ENCODE measurements around the gene MYCBPAP. TPM values are rescaled to one million over a fixed set of nuclear protein-coding genes. Genes with fewer than 3 reads are reported as not detected.

Gene MYCBPAP
- polyA plus RNA-seq, 2 of the 4 experiments (the other 2 are of a cell fraction), result 0.93 to 2.5 TPM

- peak overlapping the region; percentile 97 for H3K4me2 ChIP-seq
- no peaks in the 10 kb centered on the region for H3K9me3 ChIP-seq
- DNase-seq (ENCODE audit: low read depth in 1 of 2, low spot score in 1 of 2) (peak; percentile 80 to 96), FAIRE-seq (no peak), ATAC-seq (peak; percentile 71 to 85)
- peak overlapping the region; percentile 51 for H3K4me3 ChIP-seq
- POLR2A ChIA-PET, result interaction anchor here (0.7 to 2.6 kb wide), 16 partner anchors 9 to 324 kb away, joined by 3 to 24 read pairs (median 4); partner anchors contain the start of genes CACNA1G, LUC7L3 and TOB1
- peak overlapping the region; percentile 85 to 90 for H3K27ac ChIP-seq
- CTCF ChIA-PET, result interaction anchor here (0.6 to 23.7 kb wide), 25 partner anchors 9 to 342 kb away, joined by 3 to 753 read pairs (median 4); partner anchors contain the start of genes ANKRD40 and EPN3
- WGBS (ENCODE audit: missing lambda C conversion rate), result 4% methylated on average over 57 of the region's 82 CpGs
- peaks cover 45% of the 10 kb centered on the region for H3K4me1 ChIP-seq
- TF ChIP-seq ZC3H11A (IDR thresholded peaks at IDR 0.05) (no peak), NFE2L2 (conservative IDR thresholded peaks at IDR 0.05; ENCODE audit: low read length) (no peak), ZFP36 (IDR thresholded peaks at IDR 0.05; ENCODE audit: borderline replicate concordance, partially characterized antibody) (no peak), ATOH8 (CRISPR knock-in tag; IDR thresholded peaks at IDR 0.05; ENCODE audit: low read depth) (no peak), SMC3 (IDR thresholded peaks at IDR 0.05) (peak; percentile 5; the same call in 1 of the 3 replicates), FOSB (CRISPR knock-in tag; IDR thresholded peaks at IDR 0.05) (no peak), HEYL (CRISPR knock-in tag; IDR thresholded peaks at IDR 0.05) (no peak), ZSCAN20 (CRISPR knock-in tag; IDR thresholded peaks at IDR 0.05) (no peak), JUNB (IDR thresholded peaks at IDR 0.05) (no peak), KDM5A (IDR thresholded peaks at IDR 0.05) (no peak), CHD2 (IDR thresholded peaks at IDR 0.05; ENCODE audit: low read length, partially characterized antibody) (no peak), RNF2 (IDR thresholded peaks at IDR 0.05; ENCODE audit: borderline replicate concordance, low read depth) (0 out of 2 replicates have a peak, but pooled peaks have one; percentile 26), TFCP2L1 (CRISPR knock-in tag; IDR thresholded peaks at IDR 0.05) (no peak), PHF8 (IDR thresholded peaks at IDR 0.05; ENCODE audit: borderline replicate concordance, low read depth) (peak; percentile 57; the same call in 1 of the 2 replicates), PBX3 (IDR thresholded peaks at IDR 0.05) (no peak), MAZ (IDR thresholded peaks at IDR 0.05; ENCODE audit: borderline replicate concordance, low read depth, low read length) (peak; percentile 50; the same call in 1 of the 2 replicates), RARB (CRISPR knock-in tag; IDR thresholded peaks at IDR 0.05) (no peak), EHMT2 (IDR thresholded peaks at IDR 0.05; ENCODE audit: low read depth) (no peak), SREBF2 (IDR thresholded peaks at IDR 0.05) (no peak), RFX5 (IDR thresholded peaks at IDR 0.05) (no peak), REST (IDR thresholded peaks at IDR 0.05) (no peak), HOXB13 (CRISPR knock-in tag; IDR thresholded peaks at IDR 0.05; ENCODE audit: low read depth) (no peak), E2F6 (IDR thresholded peaks at IDR 0.05; ENCODE audit: borderline replicate concordance, low read depth) (peak; percentile 76)
- TF ChIP-seq, protein P1, sequence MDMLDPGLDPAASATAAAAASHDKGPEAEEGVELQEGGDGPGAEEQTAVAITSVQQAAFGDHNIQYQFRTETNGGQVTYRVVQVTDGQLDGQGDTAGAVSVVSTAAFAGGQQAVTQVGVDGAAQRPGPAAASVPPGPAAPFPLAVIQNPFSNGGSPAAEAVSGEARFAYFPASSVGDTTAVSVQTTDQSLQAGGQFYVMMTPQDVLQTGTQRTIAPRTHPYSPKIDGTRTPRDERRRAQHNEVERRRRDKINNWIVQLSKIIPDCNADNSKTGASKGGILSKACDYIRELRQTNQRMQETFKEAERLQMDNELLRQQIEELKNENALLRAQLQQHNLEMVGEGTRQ (IDR thresholded peaks at IDR 0.05), result no peak
- TF ChIP-seq, protein P2, sequence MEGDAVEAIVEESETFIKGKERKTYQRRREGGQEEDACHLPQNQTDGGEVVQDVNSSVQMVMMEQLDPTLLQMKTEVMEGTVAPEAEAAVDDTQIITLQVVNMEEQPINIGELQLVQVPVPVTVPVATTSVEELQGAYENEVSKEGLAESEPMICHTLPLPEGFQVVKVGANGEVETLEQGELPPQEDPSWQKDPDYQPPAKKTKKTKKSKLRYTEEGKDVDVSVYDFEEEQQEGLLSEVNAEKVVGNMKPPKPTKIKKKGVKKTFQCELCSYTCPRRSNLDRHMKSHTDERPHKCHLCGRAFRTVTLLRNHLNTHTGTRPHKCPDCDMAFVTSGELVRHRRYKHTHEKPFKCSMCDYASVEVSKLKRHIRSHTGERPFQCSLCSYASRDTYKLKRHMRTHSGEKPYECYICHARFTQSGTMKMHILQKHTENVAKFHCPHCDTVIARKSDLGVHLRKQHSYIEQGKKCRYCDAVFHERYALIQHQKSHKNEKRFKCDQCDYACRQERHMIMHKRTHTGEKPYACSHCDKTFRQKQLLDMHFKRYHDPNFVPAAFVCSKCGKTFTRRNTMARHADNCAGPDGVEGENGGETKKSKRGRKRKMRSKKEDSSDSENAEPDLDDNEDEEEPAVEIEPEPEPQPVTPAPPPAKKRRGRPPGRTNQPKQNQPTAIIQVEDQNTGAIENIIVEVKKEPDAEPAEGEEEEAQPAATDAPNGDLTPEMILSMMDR (IDR thresholded peaks at IDR 0.05), result peak; percentile 28; the same call in 1 of the 3 replicates
- TF ChIP-seq, protein P3, sequence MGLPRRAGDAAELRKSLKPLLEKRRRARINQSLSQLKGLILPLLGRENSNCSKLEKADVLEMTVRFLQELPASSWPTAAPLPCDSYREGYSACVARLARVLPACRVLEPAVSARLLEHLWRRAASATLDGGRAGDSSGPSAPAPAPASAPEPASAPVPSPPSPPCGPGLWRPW (IDR thresholded peaks at IDR 0.05), result no peak
- TF ChIP-seq, protein P4, sequence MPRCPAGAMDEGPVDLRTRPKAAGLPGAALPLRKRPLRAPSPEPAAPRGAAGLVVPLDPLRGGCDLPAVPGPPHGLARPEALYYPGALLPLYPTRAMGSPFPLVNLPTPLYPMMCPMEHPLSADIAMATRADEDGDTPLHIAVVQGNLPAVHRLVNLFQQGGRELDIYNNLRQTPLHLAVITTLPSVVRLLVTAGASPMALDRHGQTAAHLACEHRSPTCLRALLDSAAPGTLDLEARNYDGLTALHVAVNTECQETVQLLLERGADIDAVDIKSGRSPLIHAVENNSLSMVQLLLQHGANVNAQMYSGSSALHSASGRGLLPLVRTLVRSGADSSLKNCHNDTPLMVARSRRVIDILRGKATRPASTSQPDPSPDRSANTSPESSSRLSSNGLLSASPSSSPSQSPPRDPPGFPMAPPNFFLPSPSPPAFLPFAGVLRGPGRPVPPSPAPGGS (IDR thresholded peaks at IDR 0.05), result peak; percentile 89; the same call in 2 of the 3 replicates
Measured at GRCh38 chr17:50541716-50542688, 33.8 kb downstream of the MYCBPAP start.

Measured in A549 (cell line).